GM21526 (cell line): ENCODE results near the gene CKS1B.
"Not testable (repeated sequence)": the region's sequence is repeated elsewhere in the genome, so short reads cannot be mapped to it uniquely, and the experiment has no call there.

Source experiments
- ATAC-seq: cut with Tn5 transposase; IDR thresholded peaks from one replicate; pipeline ENCODE4 v1.9.1; 2021; ENCODE audit warnings: moderate library complexity; ENCODE audit not compliant: unreplicated experiment, low FRiP score

The CKS1B gene

GRCh38 chr1:154962156-154962749, 12.2 kb upstream of the CKS1B start:
- no peak for ATAC-seq

- no peak for ATAC-seq
Measured at GRCh38 chr1:154962795-154963330, 11.6 kb upstream of the CKS1B start.

- no peak for ATAC-seq
Measured at GRCh38 chr1:154963643-154964042, 10.8 kb upstream of the CKS1B start.

GRCh38 chr1:154964359-154964758, 10.1 kb upstream of the CKS1B start:
- no peak for ATAC-seq

- ATAC-seq: no peak
Measured at GRCh38 chr1:154966111-154966510, 8.4 kb upstream of the CKS1B start.

GRCh38 chr1:154967331-154967950, 7.0 kb upstream of the CKS1B start:
- ATAC-seq: no peak

- ATAC-seq: no peak
Measured at GRCh38 chr1:154968731-154969130, 5.8 kb upstream of the CKS1B start.

- ATAC-seq: no peak
Measured at GRCh38 chr1:154969246-154969645, 5.2 kb upstream of the CKS1B start.

GRCh38 chr1:154969860-154970452, 4.5 kb upstream of the CKS1B start:
- no peak for ATAC-seq

GRCh38 chr1:154970631-154971340, 3.7 kb upstream of the CKS1B start, which contains the start of gene SHC1:
Gene SHC1 (minus strand): TSS chr1:154970747. CDS start chr1:154970526, 221 bp downstream.
- no peak for ATAC-seq

GRCh38 chr1:154971341-154971998, 3.0 kb upstream of the CKS1B start:
- ATAC-seq: no peak

GRCh38 chr1:154972213-154972516, 2.3 kb upstream of the CKS1B start:
- no peak for ATAC-seq

- ATAC-seq: no peak
Measured at GRCh38 chr1:154972517-154973343, 1.8 kb upstream of the CKS1B start.

- peak; percentile 26 for ATAC-seq
Measured at GRCh38 chr1:154973344-154974101, 958 bp upstream of the CKS1B start.

- ATAC-seq: peak; percentile 38
Measured at GRCh38 chr1:154974808-154975408, 427 bp downstream of the CKS1B start.

GRCh38 chr1:154975409-154976059, 1.1 kb downstream of the CKS1B start:
- no peak for ATAC-seq

GRCh38 chr1:154977762-154978161, 3.3 kb downstream of the CKS1B start:
- not testable (repeated sequence) for ATAC-seq

- ATAC-seq: no peak
Measured at GRCh38 chr1:154978360-154978759, 3.9 kb downstream of the CKS1B start.
